Tongue (tissue), 2 donors: ENCODE results near the gene THSD4. TPM values are rescaled to one million over a fixed set of nuclear protein-coding genes. Genes with fewer than 3 reads are reported as not detected.
A peak's percentile ranks its signal among the peaks of the same experiment; 100 is the strongest.

Source experiments
- DNase-seq: peaks from one replicate; pipeline ENCODE4 v3.0.0-alpha.2; 2015
- total RNA-seq: library from RNA; depleted of rRNA; stranded (reverse); fragments of >200 nt; gene quantifications from one replicate; pipeline ENCODE4 v1.2.3, GENCODE V29; 2014

The THSD4 gene
- total RNA-seq, 1 donor from 2014 or later = 43.2 TPM

- DNase-seq = no peak
Measured at GRCh38 chr15:71456362-71456761, 341.1 kb downstream of the THSD4 start.

GRCh38 chr15:71456811-71457210 lies 341.5 kb downstream of the THSD4 start:
- no peak for DNase-seq

GRCh38 chr15:71458089-71458660 lies 342.9 kb downstream of the THSD4 start:
- DNase-seq = no peak

GRCh38 chr15:71461748-71462147 lies 346.5 kb downstream of the THSD4 start:
- no peak for DNase-seq

GRCh38 chr15:71462638-71463037 lies 347.4 kb downstream of the THSD4 start:
- DNase-seq = no peak

GRCh38 chr15:71463156-71463665 lies 347.9 kb downstream of the THSD4 start:
- no peak for DNase-seq

GRCh38 chr15:71465131-71465955 lies 350.1 kb downstream of the THSD4 start:
- no peak for DNase-seq

- DNase-seq = no peak
Measured at GRCh38 chr15:71468715-71469114, 353.4 kb downstream of the THSD4 start.

GRCh38 chr15:71469413-71469812 lies 354.1 kb downstream of the THSD4 start:
- peak; percentile 74 for DNase-seq

- no peak for DNase-seq
Measured at GRCh38 chr15:71471347-71471746, 356.1 kb downstream of the THSD4 start.

GRCh38 chr15:71472566-71472965 lies 357.3 kb downstream of the THSD4 start:
- peak; percentile 79 for DNase-seq

- no peak for DNase-seq
Measured at GRCh38 chr15:71473751-71474150, 358.5 kb downstream of the THSD4 start.

GRCh38 chr15:71476823-71477222 lies 361.6 kb downstream of the THSD4 start:
- no peak for DNase-seq

GRCh38 chr15:71480556-71480955 lies 365.3 kb downstream of the THSD4 start:
- DNase-seq = no peak

- DNase-seq = no peak
Measured at GRCh38 chr15:71484080-71484479, 368.8 kb downstream of the THSD4 start.

- DNase-seq = no peak
Measured at GRCh38 chr15:71485094-71485693, 369.9 kb downstream of the THSD4 start.

GRCh38 chr15:71489570-71489969 lies 374.3 kb downstream of the THSD4 start:
- DNase-seq = no peak

- no peak for DNase-seq
Measured at GRCh38 chr15:71493526-71493925, 378.3 kb downstream of the THSD4 start.

- DNase-seq = peak; percentile 40
Measured at GRCh38 chr15:71494563-71495397, 379.5 kb downstream of the THSD4 start.

- DNase-seq = peak; percentile 52
Measured at GRCh38 chr15:71495398-71495780, 380.1 kb downstream of the THSD4 start.

GRCh38 chr15:71496336-71496955 lies 381.2 kb downstream of the THSD4 start:
- DNase-seq = no peak
